ENCODE data around the gene SWI5.

Gene SWI5

DNA sequence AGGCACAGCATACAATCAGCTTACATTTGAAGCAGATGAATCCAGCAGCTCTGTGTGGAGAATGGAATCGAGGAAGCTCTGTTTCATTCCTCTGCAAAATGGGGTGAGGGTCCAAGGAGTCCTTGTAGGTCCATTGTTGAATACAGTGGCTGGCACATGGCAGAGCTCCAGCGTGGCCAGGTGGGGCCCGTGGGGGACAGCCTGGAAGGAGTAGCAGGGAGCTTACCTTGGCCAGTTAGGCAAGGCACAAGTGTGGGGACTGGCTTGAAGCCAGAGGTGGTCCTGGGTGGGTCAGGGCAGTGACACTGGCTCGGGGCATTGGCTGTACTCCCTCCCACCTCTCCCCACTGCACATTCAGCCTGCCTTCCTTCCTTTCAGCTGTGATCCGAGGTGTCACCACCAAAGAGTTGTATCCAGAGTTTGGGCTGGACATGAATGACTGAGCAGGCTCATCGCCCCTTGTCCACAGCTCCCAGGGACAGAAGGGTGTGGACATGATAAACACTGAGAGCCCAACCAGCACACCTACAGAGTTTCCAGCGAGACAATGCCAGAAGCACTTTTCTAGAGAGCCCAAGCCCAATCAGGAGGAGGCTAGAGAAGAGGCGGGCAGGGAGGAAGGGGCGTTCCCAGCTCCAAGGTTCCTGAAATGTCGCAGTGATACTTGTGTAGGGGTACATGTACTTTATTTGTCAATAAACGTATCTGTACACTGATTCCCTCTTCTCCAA, 12.4 kb downstream of the SWI5 start:
- no peak overlapping the region for H3K4me2 ChIP-seq (ENCODE audit: insufficient read depth, low read length, poor library complexity, severe bottlenecking)
- H4K8ac ChIP-seq (ENCODE audit: low read depth, low read length), result no peak overlapping the region
- H3K9ac ChIP-seq (ENCODE audit: low read depth, low read length, poor library complexity), result no peak overlapping the region
- H2BK120ac ChIP-seq (ENCODE audit: low read depth, low read length), result no peak overlapping the region
- no peak overlapping the region for H2BK12ac ChIP-seq (ENCODE audit: low read length)
- H2AFZ ChIP-seq (ENCODE audit: low read length), result no peak overlapping the region
- no peak overlapping the region for H2AK5ac ChIP-seq (ENCODE audit: low read depth, low read length)
- no peak overlapping the region for H3K14ac ChIP-seq (ENCODE audit: low read length)
- no peak overlapping the region for H3K27ac ChIP-seq (replicated peaks; ENCODE audit: low read length)
- H3K18ac ChIP-seq (ENCODE audit: low read length), result no peak overlapping the region
- no peaks in the 10 kb centered on the region for H3K9me3 ChIP-seq (replicated peaks in 1 of 2; ENCODE audit: control insufficient read depth in 2 of 2, insufficient read depth in 1 of 2, low read depth in 1 of 2, low read length in 2 of 2)
- peak overlapping the region; percentile 37 for H3K23ac ChIP-seq (ENCODE audit: low read depth, low read length, poor library complexity)
- no peak overlapping the region for H2BK15ac ChIP-seq (ENCODE audit: low read length)
- H3K4me1 ChIP-seq (ENCODE audit: control insufficient read depth in 2 of 2, insufficient read depth in 1 of 2, low read depth in 1 of 2, low read length in 2 of 2), result no peaks in the 10 kb centered on the region
- peaks cover 6 to 30% of the 10 kb centered on the region in 2 donors for H3K36me3 ChIP-seq (replicated peaks in 1 of 2; ENCODE audit: control insufficient read depth in 2 of 2, insufficient read depth in 2 of 2, low read length in 2 of 2)
- H3K27me3 ChIP-seq (ENCODE audit: control insufficient read depth in 3 of 3, insufficient read depth in 3 of 3, low read depth in 1 of 3, low read length in 3 of 3), result no peaks in the 10 kb centered on the region
- DNase-seq (ENCODE audit: low spot score), result no peak
- H3K4ac ChIP-seq (ENCODE audit: low read length), result no peak overlapping the region
- no peak overlapping the region for H3K4me3 ChIP-seq (ENCODE audit: low read length in 2 of 2)
- no peak overlapping the region for H4K91ac ChIP-seq (ENCODE audit: low read depth, low read length, poor library complexity)
- H2BK5ac ChIP-seq (ENCODE audit: low read length), result no peak overlapping the region
- WGBS, 2 donors (ENCODE audit: extremely low coverage in 2 of 2, insufficient read length in 2 of 2, insufficient replicate concordance in 1 of 2), result no CpG with 5 or more reads among the region's 11 CpGs
- no peaks in the 10 kb centered on the region for H3K79me1 ChIP-seq (ENCODE audit: low read depth, low read length)

DNA sequence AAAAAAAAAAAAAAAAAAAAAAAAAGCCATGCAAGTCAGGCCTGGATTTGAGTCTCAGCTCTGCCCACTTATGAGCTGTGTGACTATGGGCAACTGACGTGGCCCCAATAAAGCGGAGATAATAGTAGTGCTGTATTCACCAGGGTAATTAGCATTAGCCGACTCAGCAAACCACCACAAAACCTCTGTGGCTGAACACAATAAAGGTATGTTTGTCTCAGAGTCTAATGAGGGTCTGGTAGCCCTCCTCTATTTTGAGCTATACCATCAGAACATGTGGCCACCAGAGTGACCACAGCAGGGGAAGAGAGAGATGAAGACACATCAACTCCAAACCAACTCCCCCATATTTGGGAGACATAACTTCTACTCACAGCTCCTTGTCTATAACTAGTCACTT, 15.9 kb downstream of the SWI5 start:
- H3K9me3 ChIP-seq (replicated peaks in 1 of 2; ENCODE audit: control insufficient read depth in 2 of 2, insufficient read depth in 1 of 2, low read depth in 1 of 2, low read length in 2 of 2), result no peaks in the 10 kb centered on the region
- H3K9ac ChIP-seq (ENCODE audit: low read depth, low read length, poor library complexity), result no peak overlapping the region
- H3K4me1 ChIP-seq (ENCODE audit: control insufficient read depth in 2 of 2, insufficient read depth in 1 of 2, low read depth in 1 of 2, low read length in 2 of 2), result no peaks in the 10 kb centered on the region
- H3K27me3 ChIP-seq (ENCODE audit: control insufficient read depth in 3 of 3, insufficient read depth in 3 of 3, low read depth in 1 of 3, low read length in 3 of 3), result no peaks in the 10 kb centered on the region
- no peak overlapping the region for H3K14ac ChIP-seq (ENCODE audit: low read length)
- no peak overlapping the region for H4K91ac ChIP-seq (ENCODE audit: low read depth, low read length, poor library complexity)
- DNase-seq (ENCODE audit: low spot score), result no peak
- no peak overlapping the region for H3K27ac ChIP-seq (replicated peaks; ENCODE audit: low read length)
- H3K23ac ChIP-seq (ENCODE audit: low read depth, low read length, poor library complexity), result no peak overlapping the region
- no peak overlapping the region for H2BK12ac ChIP-seq (ENCODE audit: low read length)
- no CpG with 5 or more reads among the region's 3 CpGs for WGBS, 2 donors (ENCODE audit: extremely low coverage in 2 of 2, insufficient read length in 2 of 2, insufficient replicate concordance in 1 of 2)
- H2BK120ac ChIP-seq (ENCODE audit: low read depth, low read length), result no peak overlapping the region
- H3K4me3 ChIP-seq (ENCODE audit: low read length in 2 of 2), result no peak overlapping the region
- H3K79me1 ChIP-seq (ENCODE audit: low read depth, low read length), result peaks cover 2% of the 10 kb centered on the region
- no peak overlapping the region for H2BK15ac ChIP-seq (ENCODE audit: low read length)
- H3K18ac ChIP-seq (ENCODE audit: low read length), result no peak overlapping the region
- peaks cover 0 to 14% of the 10 kb centered on the region in 2 donors for H3K36me3 ChIP-seq (replicated peaks in 1 of 2; ENCODE audit: control insufficient read depth in 2 of 2, insufficient read depth in 2 of 2, low read length in 2 of 2)
- H2BK5ac ChIP-seq (ENCODE audit: low read length), result no peak overlapping the region
- no peak overlapping the region for H2AK5ac ChIP-seq (ENCODE audit: low read depth, low read length)
- H3K4ac ChIP-seq (ENCODE audit: low read length), result no peak overlapping the region
- H4K8ac ChIP-seq (ENCODE audit: low read depth, low read length), result no peak overlapping the region
- no peak overlapping the region for H3K4me2 ChIP-seq (ENCODE audit: insufficient read depth, low read length, poor library complexity, severe bottlenecking)
- no peak overlapping the region for H2AFZ ChIP-seq (ENCODE audit: low read length)

DNA sequence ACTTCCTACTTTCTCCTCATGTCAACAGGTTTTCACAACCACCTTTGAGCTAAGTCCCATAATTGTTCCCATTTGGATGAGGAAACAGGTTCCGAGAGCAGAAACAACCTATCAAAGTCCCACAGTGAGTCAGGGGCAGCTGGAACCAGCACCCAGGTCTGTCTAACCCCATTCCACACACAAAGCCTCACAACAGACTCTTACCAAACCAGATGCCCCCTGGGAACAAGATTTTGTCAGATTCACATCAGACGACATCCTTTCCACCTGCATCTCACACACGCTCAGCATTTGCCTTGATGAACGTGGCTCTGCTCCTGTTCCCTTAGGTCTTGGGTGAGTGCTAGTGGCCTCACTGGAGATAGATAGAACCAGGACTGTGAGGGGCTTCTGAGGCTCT, 17.0 kb downstream of the SWI5 start:
- H3K4ac ChIP-seq (ENCODE audit: low read length), result no peak overlapping the region
- H3K4me3 ChIP-seq (ENCODE audit: low read length in 2 of 2), result no peak overlapping the region
- H3K36me3 ChIP-seq (replicated peaks in 1 of 2; ENCODE audit: control insufficient read depth in 2 of 2, insufficient read depth in 2 of 2, low read length in 2 of 2), result peaks cover 0 to 11% of the 10 kb centered on the region in 2 donors
- no peak overlapping the region for H2BK5ac ChIP-seq (ENCODE audit: low read length)
- no peaks in the 10 kb centered on the region for H3K4me1 ChIP-seq (ENCODE audit: control insufficient read depth in 2 of 2, insufficient read depth in 1 of 2, low read depth in 1 of 2, low read length in 2 of 2)
- H3K27me3 ChIP-seq (ENCODE audit: control insufficient read depth in 3 of 3, insufficient read depth in 3 of 3, low read depth in 1 of 3, low read length in 3 of 3), result no peaks in the 10 kb centered on the region
- DNase-seq (ENCODE audit: low spot score), result no peak
- no peak overlapping the region for H2AK5ac ChIP-seq (ENCODE audit: low read depth, low read length)
- no peak overlapping the region for H2BK15ac ChIP-seq (ENCODE audit: low read length)
- H3K79me1 ChIP-seq (ENCODE audit: low read depth, low read length), result peaks cover 2% of the 10 kb centered on the region
- no CpG with 5 or more reads among the region's 4 CpGs for WGBS, 2 donors (ENCODE audit: extremely low coverage in 2 of 2, insufficient read length in 2 of 2, insufficient replicate concordance in 1 of 2)
- no peak overlapping the region for H3K27ac ChIP-seq (replicated peaks; ENCODE audit: low read length)
- no peak overlapping the region for H3K18ac ChIP-seq (ENCODE audit: low read length)
- H4K8ac ChIP-seq (ENCODE audit: low read depth, low read length), result no peak overlapping the region
- no peak overlapping the region for H3K23ac ChIP-seq (ENCODE audit: low read depth, low read length, poor library complexity)
- H2BK12ac ChIP-seq (ENCODE audit: low read length), result no peak overlapping the region
- no peak overlapping the region for H3K14ac ChIP-seq (ENCODE audit: low read length)
- H2BK120ac ChIP-seq (ENCODE audit: low read depth, low read length), result no peak overlapping the region
- no peak overlapping the region for H3K4me2 ChIP-seq (ENCODE audit: insufficient read depth, low read length, poor library complexity, severe bottlenecking)
- H4K91ac ChIP-seq (ENCODE audit: low read depth, low read length, poor library complexity), result no peak overlapping the region
- no peaks in the 10 kb centered on the region for H3K9me3 ChIP-seq (replicated peaks in 1 of 2; ENCODE audit: control insufficient read depth in 2 of 2, insufficient read depth in 1 of 2, low read depth in 1 of 2, low read length in 2 of 2)
- H2AFZ ChIP-seq (ENCODE audit: low read length), result no peak overlapping the region
- H3K9ac ChIP-seq (ENCODE audit: low read depth, low read length, poor library complexity), result no peak overlapping the region

DNA sequence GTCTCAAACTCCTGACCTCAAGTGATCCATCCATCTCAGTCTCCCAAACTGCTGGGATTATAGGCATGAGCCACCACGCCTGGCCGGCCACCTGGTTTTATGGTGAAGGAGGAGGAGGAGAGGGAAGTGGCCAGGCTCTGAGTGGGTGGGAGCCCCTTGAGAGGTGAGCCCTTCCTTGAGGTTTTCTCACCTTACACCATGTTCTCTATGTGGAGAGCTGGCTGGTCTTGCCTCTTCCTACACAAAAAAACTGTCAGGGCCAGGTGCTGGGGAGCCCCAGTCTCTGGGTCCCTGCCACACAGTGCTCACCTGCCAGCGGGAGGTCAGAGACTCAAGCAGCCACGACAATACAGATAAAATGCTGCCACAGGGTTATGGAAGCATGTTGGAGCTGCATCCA, 18.1 kb downstream of the SWI5 start:
- Histone ChIP-seq H3K4ac (ENCODE audit: low read length) (no peak overlapping the region), H4K8ac (ENCODE audit: low read depth, low read length) (no peak overlapping the region), H3K4me2 (ENCODE audit: insufficient read depth, low read length, poor library complexity, severe bottlenecking) (no peak overlapping the region), H3K4me3 (ENCODE audit: low read length in 2 of 2) (no peak overlapping the region), H3K14ac (ENCODE audit: low read length) (no peak overlapping the region), H2BK5ac (ENCODE audit: low read length) (no peak overlapping the region), H3K9ac (ENCODE audit: low read depth, low read length, poor library complexity) (no peak overlapping the region), H3K4me1 (ENCODE audit: control insufficient read depth in 2 of 2, insufficient read depth in 1 of 2, low read depth in 1 of 2, low read length in 2 of 2) (no peaks in the 10 kb centered on the region), H3K27ac (replicated peaks; ENCODE audit: low read length) (no peak overlapping the region), H2BK15ac (ENCODE audit: low read length) (no peak overlapping the region), H3K23ac (ENCODE audit: low read depth, low read length, poor library complexity) (peak overlapping the region; percentile 6), H3K27me3 (ENCODE audit: control insufficient read depth in 3 of 3, insufficient read depth in 3 of 3, low read depth in 1 of 3, low read length in 3 of 3) (no peaks in the 10 kb centered on the region), H4K91ac (ENCODE audit: low read depth, low read length, poor library complexity) (no peak overlapping the region), H2BK12ac (ENCODE audit: low read length) (no peak overlapping the region), H3K79me1 (ENCODE audit: low read depth, low read length) (peaks cover 2% of the 10 kb centered on the region), H2AK5ac (ENCODE audit: low read depth, low read length) (no peak overlapping the region), H2AFZ (ENCODE audit: low read length) (no peak overlapping the region), H3K18ac (ENCODE audit: low read length) (no peak overlapping the region), H2BK120ac (ENCODE audit: low read depth, low read length) (no peak overlapping the region), H3K36me3 (replicated peaks in 1 of 2; ENCODE audit: control insufficient read depth in 2 of 2, insufficient read depth in 2 of 2, low read length in 2 of 2) (peaks cover 0 to under 1% of the 10 kb centered on the region in 2 donors), H3K9me3 (replicated peaks in 1 of 2; ENCODE audit: control insufficient read depth in 2 of 2, insufficient read depth in 1 of 2, low read depth in 1 of 2, low read length in 2 of 2) (no peaks in the 10 kb centered on the region)
- no CpG with 5 or more reads among the region's 4 CpGs for WGBS, 2 donors (ENCODE audit: extremely low coverage in 2 of 2, insufficient read length in 2 of 2, insufficient replicate concordance in 1 of 2)
- DNase-seq (ENCODE audit: low spot score), result no peak

Data from neuronal stem cell (in vitro differentiated cells).